H9 (cell line): ENCODE results near the gene SPATS2. TPM values are rescaled to one million over a fixed set of nuclear protein-coding genes. Genes with fewer than 3 reads are reported as not detected.
A peak's percentile ranks its signal among the peaks of the same experiment; 100 is the strongest.

Source experiments
- DNase-seq: peaks from one replicate; pipeline ENCODE4 v3.0.0-alpha.2; 2017
- H2AFZ ChIP-seq: one replicate; pipeline ENCODE4 v1.6.1; 2013; ENCODE audit warnings: mild to moderate bottlenecking, low read length, control low read depth, moderate library complexity
- H2AK5ac ChIP-seq: 2 replicates; pipeline ENCODE4 v1.6.1; 2013; ENCODE audit warnings: low read length, control low read depth, mixed read lengths; ENCODE audit not compliant: insufficient read length
- H2BK120ac ChIP-seq: one replicate; pipeline ENCODE4 v1.6.1; 2013; ENCODE audit warnings: low read depth, mild to moderate bottlenecking, low read length, control low read depth, inconsistent platforms; ENCODE audit not compliant: poor library complexity, severe bottlenecking
- H2BK12ac ChIP-seq: 2 replicates; pipeline ENCODE4 v1.6.1; 2013; ENCODE audit warnings: low read length, control low read depth, mixed read lengths, low read depth; ENCODE audit not compliant: insufficient read length
- H2BK15ac ChIP-seq: 2 replicates; pipeline ENCODE4 v1.6.1; 2013; ENCODE audit warnings: low read depth, low read length, control low read depth
- H2BK20ac ChIP-seq: one replicate; pipeline ENCODE4 v1.6.1; 2013; ENCODE audit warnings: low read depth, mild to moderate bottlenecking, low read length, control low read depth, inconsistent platforms; ENCODE audit not compliant: poor library complexity, severe bottlenecking
- H2BK5ac ChIP-seq: 2 replicates; pipeline ENCODE4 v1.6.1; 2013; ENCODE audit warnings: low read length, control low read depth, mixed read lengths; ENCODE audit not compliant: insufficient read length
- H3K14ac ChIP-seq: 2 replicates; pipeline ENCODE4 v1.6.1; 2013; ENCODE audit warnings: low read length, control low read depth; ENCODE audit not compliant: insufficient read depth
- H3K18ac ChIP-seq: 2 replicates; pipeline ENCODE4 v1.6.1; 2013; ENCODE audit warnings: low read depth, mild to moderate bottlenecking, mixed read lengths, low read length, control low read depth; ENCODE audit not compliant: insufficient read length
- H3K23ac ChIP-seq: 2 replicates; pipeline ENCODE4 v1.6.1; 2013; ENCODE audit warnings: low read length, control low read depth, mixed read lengths, low read depth; ENCODE audit not compliant: insufficient read length
- H3K23me2 ChIP-seq: 2 replicates; pipeline ENCODE4 v1.6.1; 2013; ENCODE audit warnings: low read depth, mild to moderate bottlenecking, mixed read lengths, low read length, control low read depth; ENCODE audit not compliant: insufficient read length, poor library complexity, severe bottlenecking
- H3K27ac ChIP-seq: 2 replicates; pipeline ENCODE4 v1.5.1; 2013; ENCODE audit warnings: low read length, control low read depth, mixed read lengths, low read depth; ENCODE audit not compliant: insufficient read length
- H3K27me3 ChIP-seq: 2 replicates; pipeline ENCODE4 v1.6.1; 2013; ENCODE audit warnings: low read length, control low read depth, inconsistent platforms; ENCODE audit not compliant: insufficient read depth
- H3K4ac ChIP-seq: 2 replicates; pipeline ENCODE4 v1.6.1; 2013; ENCODE audit warnings: low read depth, mild to moderate bottlenecking, control low read depth, inconsistent platforms, low read length, moderate library complexity
- H3K4me1 ChIP-seq: 2 replicates; pipeline ENCODE4 v1.6.1; 2013; ENCODE audit warnings: low read length, control low read depth, inconsistent platforms; ENCODE audit not compliant: insufficient read depth
- H3K4me2 ChIP-seq: 2 replicates; pipeline ENCODE4 v1.6.1; 2013; ENCODE audit warnings: low read length, control low read depth, mixed read lengths; ENCODE audit not compliant: insufficient read length, insufficient read depth
- H3K56ac ChIP-seq: 2 replicates; pipeline ENCODE4 v1.6.1; 2013; ENCODE audit warnings: low read depth, mild to moderate bottlenecking, mixed read lengths, low read length, control low read depth; ENCODE audit not compliant: insufficient read length
- H3K79me1 ChIP-seq: 2 replicates; pipeline ENCODE4 v1.6.1; 2013; ENCODE audit warnings: low read depth, mild to moderate bottlenecking, moderate library complexity, low read length, control low read depth, inconsistent platforms; ENCODE audit not compliant: insufficient read depth, poor library complexity, severe bottlenecking
- H3K79me2 ChIP-seq: 2 replicates; pipeline ENCODE4 v1.6.1; 2013; ENCODE audit warnings: low read length, control low read depth, inconsistent platforms; ENCODE audit not compliant: insufficient read depth
- H3K9ac ChIP-seq: 2 replicates; pipeline ENCODE4 v1.6.1; 2013; ENCODE audit warnings: low read length, control low read depth, mixed read lengths; ENCODE audit not compliant: insufficient read length; ENCODE audit errors: extremely low read depth
- H3K9me3 ChIP-seq: one replicate; pipeline ENCODE4 v1.6.1; 2013; ENCODE audit warnings: low read depth, low read length, inconsistent platforms; ENCODE audit not compliant: control insufficient read depth
- H3T11ph ChIP-seq: one replicate; pipeline ENCODE4 v1.6.1; 2013; ENCODE audit warnings: mild to moderate bottlenecking, low read length, control low read depth, inconsistent platforms
- H4K20me1 ChIP-seq: one replicate; pipeline ENCODE4 v1.6.1; 2013; ENCODE audit not compliant: control insufficient read depth, insufficient read length, insufficient read depth
- H4K5ac ChIP-seq: 2 replicates; pipeline ENCODE4 v1.6.1; 2013; ENCODE audit warnings: low read depth, mild to moderate bottlenecking, mixed read lengths, low read length, control low read depth; ENCODE audit not compliant: insufficient read length
- H4K8ac ChIP-seq: replicated peaks from 2 replicates; pipeline ENCODE4 v1.6.1; 2013; ENCODE audit warnings: low read length, control low read depth, mixed read lengths, low read depth; ENCODE audit not compliant: insufficient read length
- H4K91ac ChIP-seq: 2 replicates; pipeline ENCODE4 v1.6.1; 2013; ENCODE audit warnings: low read depth, mild to moderate bottlenecking, moderate library complexity, mixed read lengths, low read length, control low read depth; ENCODE audit not compliant: insufficient read length
- H3K27ac Mint-ChIP-seq, 3 experiments: 2 replicates in 2 of 3; 3 replicates in 1 of 3; pipeline ENCODE4 v1.8.0; 2020 to 2021; ENCODE audit warnings: mixed read lengths in 3 of 3, mild to moderate bottlenecking in 1 of 3, moderate library complexity in 1 of 3
- H3K27me3 Mint-ChIP-seq: 2 replicates; pipeline ENCODE4 v1.8.0; 2021; ENCODE audit warnings: low read depth, mild to moderate bottlenecking, moderate library complexity, mixed read lengths
- H3K36me3 Mint-ChIP-seq, 3 experiments: 2 replicates in 2 of 3; 3 replicates in 1 of 3; pipeline ENCODE4 v1.8.0; 2020 to 2021; ENCODE audit warnings: low read depth in 3 of 3, mixed read lengths in 3 of 3; ENCODE audit not compliant: insufficient read depth in 1 of 3
- H3K4me1 Mint-ChIP-seq, 2 experiments: 2 replicates each; pipeline ENCODE4 v1.8.0; 2020; ENCODE audit warnings: mixed read lengths in 2 of 2
- H3K4me3 Mint-ChIP-seq, 2 experiments: 2 replicates in 1 of 2; 3 replicates in 1 of 2; pipeline ENCODE4 v1.8.0; 2020 to 2021; ENCODE audit warnings: mild to moderate bottlenecking in 2 of 2, mixed read lengths in 2 of 2, moderate library complexity in 1 of 2
- H3K9me3 Mint-ChIP-seq, 2 experiments: 2 replicates in 1 of 2; 3 replicates in 1 of 2; pipeline ENCODE4 v1.8.0; 2020; ENCODE audit warnings: mild to moderate bottlenecking in 2 of 2, mixed read lengths in 2 of 2, moderate library complexity in 1 of 2
- CTCF ChIP-seq: fragments of 200-600 bp; sonication (generic); conservative IDR thresholded peaks from 3 replicates; pipeline ENCODE4 v1.8.0; 2021; ENCODE audit warnings: antibody characterized with exemption, mild to moderate bottlenecking
- WGBS: extraction: QIAGEN DNeasy Blood & Tissue Kit; methylation state at CpG from one replicate; pipeline ENCODE4 v1.1.7; 2013; ENCODE audit warnings: missing lambda C conversion rate, low lambda C conversion rate, mixed read lengths; ENCODE audit not compliant: insufficient read length; ENCODE audit errors: extremely low coverage; 5-methylcytosine and 5-hydroxymethylcytosine counted together
- total RNA-seq: library from RNA; stranded (reverse); gene quantifications from 2 replicates; pipeline ENCODE4 v1.2.1, GENCODE V29; 2021

SPATS2 gene
- total RNA-seq, 1 experiment from 2014 or later: 17.1 TPM

DNA sequence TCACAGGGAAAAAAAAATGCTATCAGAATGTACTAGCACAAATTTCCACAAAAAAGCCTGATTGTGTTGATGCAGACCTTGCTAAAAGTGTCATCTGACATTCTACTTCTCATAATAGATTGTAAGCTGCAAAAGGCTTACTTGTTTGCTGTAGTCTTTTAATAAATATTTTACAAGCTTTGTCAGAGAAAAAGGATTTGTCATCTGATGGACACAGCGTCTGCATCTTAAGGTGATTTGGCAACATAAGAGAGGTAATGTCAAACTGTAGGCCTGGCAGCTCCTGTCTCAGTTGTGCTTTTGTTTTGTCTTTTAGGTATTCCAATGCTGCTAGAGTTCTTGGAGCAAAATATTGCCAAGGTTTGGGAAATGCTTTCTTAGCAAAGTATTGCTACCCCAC is 145.3 kb downstream of the SPATS2 start:
- Histone ChIP-seq H3K9me3 (no peaks in the 10 kb centered on the region), H3K56ac (no peak overlapping the region), H2AK5ac (no peak overlapping the region), H4K20me1 (no peaks in the 10 kb centered on the region), H3K4me1 (no peaks in the 10 kb centered on the region), H2BK12ac (no peak overlapping the region), H3K4me2 (no peak overlapping the region), H3K14ac (no peak overlapping the region), H3K27me3 (no peaks in the 10 kb centered on the region), H3K9ac (peak overlapping the region; percentile 19), H2BK5ac (no peak overlapping the region), H3K79me1 (no peaks in the 10 kb centered on the region), H2BK20ac (no peak overlapping the region), H3K23me2 (no peaks in the 10 kb centered on the region), H2AFZ (no peak overlapping the region), H3T11ph (no peak overlapping the region), H4K91ac (no peak overlapping the region), H3K27ac (no peak overlapping the region), H3K23ac (no peak overlapping the region), H3K79me2 (no peaks in the 10 kb centered on the region), H3K18ac (no peak overlapping the region), H4K5ac (no peak overlapping the region), H4K8ac (no peak overlapping the region), H2BK15ac (no peak overlapping the region), H3K4ac (no peak overlapping the region), H2BK120ac (no peak overlapping the region)
- Mint-ChIP-seq H3K36me3 (0 out of 7 replicates have a peak, but pooled peaks cover 0 to 4% (median 0%) of the 10 kb centered on the region in 3 experiments), H3K4me3 (no peak overlapping the region), H3K9me3 (no peaks in the 10 kb centered on the region), H3K27ac (no peak overlapping the region), H3K4me1 (no peaks in the 10 kb centered on the region), H3K27me3 (no peaks in the 10 kb centered on the region; the same call in 1 of the 2 replicates)
- DNase-seq: no peak
- WGBS: no CpG with 5 or more reads among the region's 1 CpG
- TF ChIP-seq CTCF: no peak
